SK-MEL-5 (cell line): ENCODE data around the gene DTD1. TPM values are rescaled to one million over a fixed set of nuclear protein-coding genes. Genes with fewer than 3 reads are reported as not detected.

Experiments used
- DNase-seq: peaks from one replicate; pipeline ENCODE4 v3.0.0-alpha.2; 2016; ENCODE audit warnings: low read depth, low spot score
- in situ Hi-C: cut with HindIII; loops from 2 replicates; pipeline ENCODE4 v1.10.0; 2016; ENCODE audit warnings: low sequenced_read_pairs, high pct_unique_total_duplicates, low pct_unique_long_range_greater_than_20kb
- total RNA-seq: library from RNA; depleted of rRNA; stranded (reverse); fragments of >200 nt; shearing (Covaris generic); gene quantifications from 2 replicates; pipeline ENCODE4 v1.2.3, GENCODE V29; 2014

The DTD1 gene
- total RNA-seq, 1 experiment from 2014 or later: 82.0 TPM

DNA sequence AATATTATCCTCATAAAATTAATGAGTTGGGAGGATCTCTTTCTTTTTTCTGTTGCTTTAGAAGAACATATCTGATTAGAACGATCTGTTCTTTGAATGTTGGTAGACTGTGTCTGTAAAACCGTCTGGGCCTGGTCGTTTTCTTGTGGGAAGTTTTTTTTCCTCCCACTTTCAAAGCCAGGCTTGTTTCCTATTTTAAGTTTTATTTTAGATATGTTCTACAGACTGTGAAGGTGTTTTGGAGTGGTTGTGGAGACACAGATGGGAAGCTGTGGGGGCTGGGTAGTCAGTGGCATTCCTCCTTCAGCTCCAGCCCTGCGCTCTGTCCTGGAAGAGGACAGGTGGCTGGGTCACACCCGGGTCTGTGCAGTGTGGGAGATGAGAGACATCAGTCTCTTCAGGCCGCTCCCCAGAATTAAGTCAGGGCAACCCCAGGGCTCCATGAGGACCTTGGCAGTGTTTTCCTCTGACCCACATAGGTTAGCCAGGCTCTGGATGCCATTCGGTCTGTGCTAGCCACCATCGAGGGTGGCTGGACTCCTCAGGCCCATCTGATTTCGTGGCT, 133.8 kb downstream of the DTD1 start:
- in situ Hi-C loops: no loop called here
- DNase-seq: no peak

DNA sequence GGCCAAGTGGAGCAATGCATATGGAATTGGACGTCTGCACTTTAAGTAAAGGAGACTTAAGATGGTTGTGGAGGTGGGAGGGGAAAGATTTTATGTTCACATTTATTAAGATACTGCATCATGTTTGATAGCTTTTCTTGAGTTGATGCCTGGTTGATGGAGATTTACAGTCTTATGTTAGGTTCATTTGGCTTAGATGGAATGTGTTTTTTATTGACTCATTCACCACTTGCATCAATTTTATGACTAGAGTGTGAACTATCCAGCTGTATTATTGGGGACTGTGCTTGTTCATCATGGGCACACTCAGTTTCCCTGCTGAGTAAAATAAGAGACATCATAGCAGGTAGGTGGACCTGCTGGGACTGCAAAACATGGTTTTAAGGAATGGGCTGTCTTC, 134.5 kb downstream of the DTD1 start:
- in situ Hi-C loops: no loop called here
- DNase-seq: no peak

DNA sequence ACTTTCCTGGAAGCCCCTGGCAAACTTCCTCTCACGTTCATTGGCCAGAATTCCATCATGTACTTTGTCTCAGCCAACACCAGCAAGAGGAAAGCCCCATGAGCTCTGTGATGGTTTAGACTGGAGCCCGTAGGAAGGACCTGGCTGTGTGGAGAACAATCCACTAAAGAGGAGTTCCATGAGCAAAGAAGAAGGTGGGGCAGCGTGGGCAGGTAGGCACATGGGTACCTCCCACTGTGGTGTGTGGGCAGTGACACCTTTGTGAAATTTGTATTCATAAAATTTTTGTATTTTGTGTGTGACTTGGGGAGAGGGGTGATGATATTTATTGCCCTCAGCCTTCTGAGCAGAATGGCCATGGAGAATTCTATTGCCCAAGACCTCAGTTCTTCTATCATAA, 136.2 kb downstream of the DTD1 start:
- in situ Hi-C loops: no loop called here
- DNase-seq: no peak

DNA sequence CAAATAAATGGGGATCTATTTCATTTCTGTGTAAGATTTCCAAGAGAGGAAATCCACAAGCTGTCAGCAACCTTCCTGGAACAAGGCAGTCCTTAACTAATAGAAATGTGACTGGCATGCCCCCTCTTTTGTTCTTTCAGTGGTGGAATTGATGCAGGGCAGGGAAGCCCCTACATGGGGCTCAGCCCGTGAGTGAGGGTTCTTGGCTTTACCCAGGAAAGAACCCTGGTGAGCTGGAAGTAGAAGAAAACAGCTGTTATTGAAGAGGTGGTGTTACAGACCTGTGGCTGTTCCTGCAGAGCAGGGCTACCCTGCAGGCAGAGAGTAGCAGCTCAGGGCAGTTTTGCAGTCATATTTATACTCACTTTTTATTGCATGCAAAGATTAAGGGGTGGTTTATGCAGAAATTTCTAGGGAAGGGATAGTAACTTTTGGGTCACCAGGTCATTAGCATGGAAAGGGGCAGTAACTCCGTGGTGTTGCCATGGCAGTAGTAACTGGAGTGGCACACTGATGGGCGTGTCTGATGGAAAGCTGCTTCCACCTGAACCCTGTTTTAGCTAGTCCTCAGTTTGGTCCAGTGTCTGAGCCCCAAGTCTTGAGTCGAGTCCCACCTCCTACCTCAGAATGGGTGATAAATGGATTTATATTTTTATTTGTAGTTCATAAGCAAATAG, 137.1 kb downstream of the DTD1 start:
- no peak for DNase-seq
- in situ Hi-C loops: no loop called here

DNA sequence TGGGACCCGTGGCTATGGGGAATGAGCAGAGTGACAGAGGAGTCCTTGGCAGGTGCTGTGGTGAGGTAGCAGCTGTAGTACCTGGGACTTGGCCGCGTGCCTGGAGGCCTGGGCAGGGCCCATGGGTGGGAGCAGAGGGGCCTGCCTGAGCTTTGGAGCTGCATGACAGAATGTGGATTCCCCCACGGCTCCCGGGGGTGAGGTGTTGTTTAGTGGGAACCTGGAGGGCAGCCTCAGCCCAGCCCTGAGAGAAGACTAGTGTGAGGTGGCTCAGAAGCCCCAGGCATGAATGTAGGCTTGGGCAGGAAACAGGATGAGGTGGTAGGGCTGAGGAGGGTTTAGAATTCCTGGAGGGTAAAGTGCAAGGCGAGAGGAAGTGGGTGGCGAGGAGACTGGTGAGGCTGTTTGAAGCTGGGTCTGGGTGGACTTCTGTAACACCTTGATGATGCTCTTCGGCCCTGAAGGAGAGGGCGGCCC, 139.2 kb downstream of the DTD1 start:
- in situ Hi-C loops: no loop called here
- DNase-seq: no peak

DNA sequence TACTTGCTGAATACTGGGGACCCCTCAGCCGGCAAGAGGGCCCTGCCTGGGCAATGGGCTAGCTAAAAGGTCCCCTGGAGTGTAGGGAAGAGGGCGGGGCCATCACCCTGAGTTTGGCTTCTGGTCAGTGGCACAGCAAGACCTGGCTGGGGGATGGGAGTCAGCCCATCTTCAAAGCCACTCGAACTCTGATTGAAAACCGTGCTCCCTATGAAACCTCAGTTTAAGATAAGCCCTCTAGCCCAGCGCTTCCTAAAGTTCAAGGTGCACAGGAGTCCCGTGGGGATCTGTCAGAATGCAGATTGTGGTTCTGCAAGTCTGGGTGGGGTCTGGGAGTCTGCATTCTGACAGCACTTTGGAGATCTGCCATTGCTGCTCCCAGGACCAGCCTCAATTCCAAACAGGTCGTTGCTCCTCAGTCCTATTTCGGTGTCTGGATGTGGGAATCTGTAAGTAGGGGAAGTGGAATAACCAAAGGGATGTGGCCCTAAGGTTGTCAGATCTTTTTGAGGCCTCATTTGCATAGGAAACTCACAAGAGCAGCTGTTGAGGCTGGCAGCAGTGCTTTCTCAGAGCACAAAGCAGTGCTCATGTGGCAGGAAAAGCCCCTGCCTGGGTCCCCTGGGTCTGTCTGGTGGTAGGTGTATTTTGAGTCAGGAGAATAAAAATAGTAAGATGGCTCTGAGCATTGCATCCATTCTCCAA, 140.5 kb downstream of the DTD1 start:
- DNase-seq: no peak
- in situ Hi-C loops: no loop called here

DNA sequence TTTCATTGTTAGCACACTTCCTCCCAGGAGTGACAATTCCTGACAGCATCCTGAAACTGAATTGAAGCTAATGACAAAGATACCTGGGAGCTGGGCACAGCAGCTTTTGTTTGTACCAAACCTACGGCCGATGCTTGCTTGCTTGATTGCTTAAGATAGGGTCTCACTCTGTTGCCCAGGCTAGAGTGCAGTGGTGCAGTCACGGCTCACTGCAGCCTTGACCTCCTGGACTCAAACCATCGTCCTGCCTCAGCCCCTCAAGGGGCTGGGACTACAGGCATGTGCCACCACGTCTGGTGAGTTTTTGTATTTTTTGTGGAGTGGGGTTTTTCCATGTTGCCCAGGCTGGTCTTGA, 141.0 kb downstream of the DTD1 start:
- in situ Hi-C loops: no loop called here
- no peak for DNase-seq

DNA sequence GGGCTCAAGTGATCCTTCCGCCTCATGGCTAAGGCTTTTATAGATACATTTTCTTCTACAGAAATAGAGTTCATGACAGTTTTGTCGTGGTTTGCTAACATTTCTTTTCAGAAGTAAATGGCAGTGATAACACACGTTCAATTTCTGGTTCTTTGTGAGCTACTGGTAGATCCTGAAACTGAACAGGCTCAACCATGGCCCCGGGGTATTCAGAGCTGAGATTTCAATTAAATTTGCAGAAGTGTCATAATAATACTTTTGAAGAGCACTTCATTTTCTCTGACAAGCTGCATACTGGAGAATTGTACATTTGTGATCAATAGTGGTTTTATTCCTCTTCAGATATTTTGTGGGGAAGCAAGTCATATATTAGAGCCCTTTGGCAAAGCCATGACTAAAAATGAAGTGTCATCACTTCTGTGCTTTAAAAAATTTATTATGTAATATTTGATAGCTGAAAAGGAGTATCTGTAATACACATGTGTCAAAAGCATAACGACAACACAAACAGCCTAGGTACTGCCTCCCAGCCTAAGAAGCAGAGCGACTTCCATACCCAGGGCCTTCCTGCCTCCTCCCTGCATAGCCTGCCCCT, 141.5 kb downstream of the DTD1 start:
- in situ Hi-C loops: no loop called here
- DNase-seq: no peak

DNA sequence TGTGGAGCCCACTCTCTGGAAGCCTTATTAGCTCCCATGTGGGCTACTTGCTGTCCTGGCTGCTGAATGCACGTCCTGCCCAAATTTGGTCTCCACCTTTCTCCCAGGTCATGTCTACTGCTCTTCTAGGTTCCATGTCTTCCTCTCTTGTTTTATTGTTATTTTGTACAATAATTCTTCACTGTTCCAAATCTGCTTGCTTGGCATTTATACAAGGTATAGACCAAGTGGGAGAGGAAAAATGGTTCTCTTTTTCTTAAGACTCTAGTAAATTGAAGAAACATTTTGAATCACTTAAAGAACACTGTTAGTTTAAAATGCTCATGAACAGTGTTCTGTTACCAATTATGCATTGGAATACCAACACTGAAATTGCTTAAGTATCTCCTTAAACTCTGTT, 144.1 kb downstream of the DTD1 start:
- no peak for DNase-seq
- in situ Hi-C loops: no loop called here

DNA sequence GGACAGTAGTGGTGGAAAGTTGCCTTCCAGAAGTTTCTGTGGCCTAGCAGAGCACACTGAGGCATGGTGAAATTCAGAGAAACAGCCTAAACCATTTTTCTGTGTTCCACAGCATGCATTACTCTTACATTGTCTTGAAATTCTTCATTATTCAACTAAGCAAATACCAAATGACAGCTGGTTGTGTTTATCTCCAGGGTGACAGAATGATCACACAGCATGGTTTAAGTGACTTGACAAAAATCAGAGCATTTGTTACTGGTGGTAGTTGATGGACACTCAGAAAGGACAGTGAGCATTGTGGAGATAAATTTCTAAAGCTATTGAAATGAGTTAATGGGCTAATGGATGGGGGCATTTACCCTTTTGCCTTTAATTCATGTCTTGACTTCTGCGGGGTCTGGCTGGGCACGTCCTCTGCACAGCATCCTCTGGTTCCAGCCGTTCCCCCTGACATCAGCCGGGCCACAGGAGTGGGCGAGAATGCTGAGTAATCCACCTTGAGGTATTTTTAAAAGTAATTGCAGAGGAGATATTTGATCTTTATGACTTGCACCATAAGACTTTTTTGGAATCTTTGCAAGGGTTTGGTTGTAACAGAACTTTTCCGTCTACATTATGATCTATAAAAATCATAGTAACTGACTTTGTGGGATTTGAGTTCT, 146.8 kb downstream of the DTD1 start:
- in situ Hi-C loops: no loop called here
- DNase-seq: no peak

DNA sequence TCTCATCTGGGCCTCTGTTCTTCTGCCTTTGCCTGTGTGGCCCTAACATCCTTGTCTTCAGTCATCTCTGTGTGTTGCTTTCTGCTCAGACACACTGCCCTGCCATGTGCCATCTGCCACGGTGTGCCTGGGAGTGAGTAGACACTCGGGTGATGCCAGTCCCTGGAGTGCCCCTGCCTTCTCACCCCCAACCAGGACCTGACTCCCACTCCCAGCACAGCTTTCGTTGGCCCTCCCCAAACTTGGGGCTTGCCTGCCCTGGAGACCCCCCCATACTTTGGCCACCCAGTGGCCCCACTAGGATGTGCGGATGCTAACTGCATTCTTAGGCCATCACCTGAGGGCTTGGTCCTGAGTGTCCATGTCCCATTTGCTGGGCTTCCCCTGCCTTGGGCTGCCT, 149.3 kb downstream of the DTD1 start:
- in situ Hi-C loops: no loop called here
- DNase-seq: no peak

DNA sequence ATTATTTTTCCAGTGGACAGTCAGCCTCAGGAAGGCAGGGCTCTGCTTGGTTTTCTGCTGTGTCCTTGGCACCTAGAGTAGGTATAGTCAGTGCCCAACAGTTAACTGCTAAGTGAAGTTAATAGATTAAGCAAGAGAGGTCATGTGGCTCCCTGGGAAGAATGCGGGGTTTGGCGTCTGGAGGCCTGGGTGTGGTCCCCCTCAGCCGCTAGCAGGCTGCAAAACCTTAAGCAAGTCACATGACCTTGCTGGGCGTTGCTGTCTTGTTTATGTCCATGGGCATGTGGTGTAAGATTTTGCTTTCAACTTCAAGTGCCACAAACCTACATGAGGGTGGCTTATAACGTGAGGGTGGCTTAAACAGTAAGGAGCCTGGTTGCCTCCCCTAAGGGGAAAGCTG, 150.2 kb downstream of the DTD1 start:
- DNase-seq: no peak
- in situ Hi-C loops: no loop called here

DNA sequence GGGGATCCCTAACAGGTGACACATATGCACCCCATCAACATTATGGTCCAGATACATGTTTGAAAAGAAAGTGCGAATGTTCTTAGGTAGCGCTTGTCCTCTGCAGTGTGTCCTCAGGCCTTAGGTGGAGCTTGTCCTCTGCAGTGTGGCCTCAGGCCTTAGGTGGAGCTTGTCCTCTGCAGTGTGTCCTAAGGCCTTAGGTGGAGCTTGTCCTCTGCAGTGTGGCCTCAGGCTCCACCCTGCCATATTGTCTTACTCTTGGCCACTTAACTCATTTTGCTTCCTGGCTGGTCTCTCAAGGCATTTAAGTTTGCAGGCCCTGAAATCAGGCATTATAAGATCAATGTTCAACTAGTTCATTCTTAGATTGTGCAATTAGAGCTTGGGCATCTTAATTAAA, 151.0 kb downstream of the DTD1 start:
- DNase-seq: no peak

DNA sequence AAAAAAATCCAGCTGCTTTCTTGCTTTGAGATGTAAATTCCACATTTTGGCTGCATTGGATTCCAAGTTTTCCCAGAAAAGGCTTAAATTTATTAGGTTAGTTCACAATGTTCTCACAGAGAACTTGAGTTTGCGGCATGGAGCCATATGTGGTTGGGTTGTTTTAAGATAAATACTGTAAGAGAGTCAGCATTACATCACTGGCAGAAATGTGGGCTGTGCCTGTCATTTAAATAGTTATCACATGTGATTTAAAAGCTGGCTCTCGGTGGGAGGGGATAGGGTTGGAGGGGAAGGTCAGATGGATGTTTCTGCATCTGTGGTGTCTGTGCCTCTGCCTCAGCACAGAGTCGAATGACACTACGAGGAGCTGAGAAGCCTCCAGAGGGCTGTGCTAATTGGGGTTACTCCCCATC, 151.9 kb downstream of the DTD1 start:
- in situ Hi-C loops: no loop called here
- no peak for DNase-seq

More for the DNA sequence above, 151.0 kb downstream of the DTD1 start:
- in situ Hi-C loops: no loop called here

DNA sequence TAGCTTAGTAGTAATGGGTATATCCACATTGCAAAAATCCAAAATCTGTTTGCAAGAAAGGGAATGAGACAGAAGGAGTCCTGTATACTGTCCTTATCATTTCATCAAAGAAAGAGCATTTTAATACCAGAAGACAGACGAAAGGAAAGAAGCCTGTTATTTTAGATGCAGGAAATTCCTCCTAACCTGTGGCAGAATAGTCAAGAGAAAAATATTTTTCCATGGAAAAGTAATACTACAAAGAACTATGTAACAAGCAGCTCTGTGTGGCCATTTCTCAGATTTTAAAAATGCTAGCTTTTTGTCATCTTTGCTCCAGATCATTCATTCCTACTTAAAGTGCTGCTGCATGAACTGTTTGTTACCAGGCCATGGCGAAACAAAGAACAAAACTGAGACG, 152.9 kb downstream of the DTD1 start:
- no peak for DNase-seq
- in situ Hi-C loops: no loop called here

DNA sequence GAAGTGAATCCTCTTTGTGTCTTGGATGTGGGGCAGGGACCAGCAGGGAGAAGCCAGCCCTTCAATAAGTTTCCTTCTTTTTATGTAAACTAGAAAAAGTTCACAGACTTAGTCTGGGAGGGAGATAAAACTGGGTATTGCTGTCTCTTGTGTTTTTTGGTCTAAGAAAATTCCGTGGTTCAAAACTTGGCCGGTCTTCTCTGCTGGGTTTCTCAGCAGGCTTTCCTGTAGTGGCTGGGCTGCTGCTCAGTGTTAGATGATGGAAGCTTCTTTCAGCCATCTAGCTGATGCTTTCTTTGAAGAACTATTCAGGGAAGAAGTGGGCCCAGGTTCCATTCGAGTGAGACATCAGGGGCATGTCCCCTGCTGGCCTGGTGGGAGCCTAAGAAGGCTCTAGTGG, 155.0 kb downstream of the DTD1 start:
- in situ Hi-C loops: no loop called here
- DNase-seq: no peak

DNA sequence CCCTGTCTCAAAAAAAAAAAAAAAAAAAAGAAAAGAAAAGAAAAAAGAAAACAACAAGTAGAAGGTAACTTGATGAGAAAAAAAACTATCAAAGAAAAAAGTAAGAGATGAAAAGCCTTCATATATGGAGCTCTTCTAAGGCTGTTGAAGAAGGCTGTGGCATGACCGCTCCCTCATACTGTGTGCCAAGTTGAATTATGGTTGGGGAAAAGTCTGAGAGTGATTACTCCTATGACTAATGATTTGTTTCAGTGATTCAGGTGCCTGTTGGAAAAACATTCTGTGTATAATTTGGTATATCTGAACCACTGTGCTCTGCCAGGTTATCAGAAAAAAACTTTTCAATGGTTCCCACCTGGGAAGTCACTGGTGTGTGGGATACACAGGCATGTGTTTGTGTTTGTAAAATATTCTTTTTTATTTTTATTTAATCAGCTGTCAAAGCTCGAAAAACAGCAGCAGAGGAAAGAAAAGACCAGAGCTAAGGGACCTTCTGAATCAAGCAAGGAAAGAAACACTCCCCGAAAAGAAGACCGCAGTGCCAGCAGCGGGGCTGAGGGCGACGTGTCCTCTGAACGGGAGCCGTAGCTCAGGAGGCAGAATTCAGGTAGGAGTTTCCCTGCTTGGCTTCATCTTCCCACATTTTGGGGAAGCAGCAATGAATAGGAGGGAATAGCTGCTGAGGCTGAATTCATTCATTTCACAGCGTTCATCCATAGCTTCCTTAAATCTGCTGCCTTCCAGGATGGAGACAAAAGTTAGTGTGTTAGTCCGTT, 156.0 kb downstream of the DTD1 start:
- DNase-seq: no peak
- in situ Hi-C loops: no loop called here

DNA sequence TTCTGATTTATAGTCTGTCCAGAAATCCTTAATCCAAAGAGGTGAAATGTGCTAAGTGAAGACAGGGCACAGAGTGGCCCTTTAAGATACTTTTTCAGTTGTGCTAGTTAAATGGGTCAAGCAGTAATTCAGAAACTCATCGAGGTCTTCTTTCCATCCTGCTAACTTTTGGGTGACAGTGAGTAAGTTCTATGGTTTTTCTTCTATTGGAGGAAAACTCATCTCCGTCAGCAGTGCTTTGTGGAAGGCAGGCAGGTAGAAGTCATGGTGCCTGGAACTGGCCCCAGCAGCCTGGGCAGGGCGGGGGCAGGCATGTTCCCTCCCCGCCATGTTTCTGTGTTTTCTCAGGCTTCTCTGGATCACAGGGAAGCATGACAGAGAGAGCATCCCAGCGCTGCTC, 159.2 kb downstream of the DTD1 start:
- in situ Hi-C loops: no loop called here
- no peak for DNase-seq
